Activated CD8-positive, alpha-beta T cell treated with anti-CD3 and anti-CD28 coated beads for 36 hours (primary cell): ENCODE data around the gene MIAT. TPM values are rescaled to one million over a fixed set of nuclear protein-coding genes. Genes with fewer than 3 reads are reported as not detected.

Source experiments
- ATAC-seq: fragments of 200-7000 bp; cut with Tn5 transposase; one replicate; pipeline ENCODE4 v1.10.0; 2021; ENCODE audit warnings: mild to moderate bottlenecking, moderate library complexity
- CTCF ChIA-PET: fragments of 350-600 bp; sonication (Branson Sonifier 250); formaldehyde crosslinking; loops from one replicate; lab custom pipeline; 2021; ENCODE audit warnings: antibody characterized with exemption; lab: Charles Lee
- POLR2A ChIA-PET: fragments of 350-600 bp; sonication (Branson Sonifier 250); formaldehyde crosslinking; loops from one replicate; lab custom pipeline; 2021; ENCODE audit warnings: antibody characterized with exemption; lab: Charles Lee
- DNase-seq: peaks from one replicate; pipeline ENCODE4 v3.0.0-alpha.2; 2020
- H3K27ac Mint-ChIP-seq: one replicate; pipeline ENCODE4 v1.8.0; 2021; ENCODE audit warnings: mild to moderate bottlenecking, mixed read lengths
- H3K27me3 Mint-ChIP-seq: one replicate; pipeline ENCODE4 v1.8.0; 2021; ENCODE audit warnings: mixed read lengths
- H3K36me3 Mint-ChIP-seq: one replicate; pipeline ENCODE4 v1.8.0; 2021; ENCODE audit warnings: low read depth, mixed read lengths
- H3K4me1 Mint-ChIP-seq: one replicate; pipeline ENCODE4 v1.8.0; 2021; ENCODE audit warnings: low read depth, mixed read lengths
- H3K4me3 Mint-ChIP-seq: one replicate; pipeline ENCODE4 v1.8.0; 2021; ENCODE audit warnings: mild to moderate bottlenecking, moderate library complexity, mixed read lengths
- H3K9me3 Mint-ChIP-seq: one replicate; pipeline ENCODE4 v1.8.0; 2021; ENCODE audit warnings: mixed read lengths
- intact Hi-C: fragments of 100-400 bp; cut with micrococcal nuclease; formaldehyde crosslinking; loops from one replicate; pipeline ENCODE4 v1.10.0; 2022
- total RNA-seq, 2 experiments: library from RNA; stranded (reverse); gene quantifications; one replicate each; pipeline ENCODE4 v1.2.3, GENCODE V29; 2021
- TF ChIP-seq, protein P1 (sequence below): fragments of 200-600 bp; IDR thresholded peaks from one replicate; pipeline ENCODE4 v1.8.0; 2022; ENCODE audit warnings: antibody characterized with exemption, mild to moderate bottlenecking

Gene MIAT
- total RNA-seq, 2 experiments from 2014 or later = 11.6 to 11.9 TPM

DNA sequence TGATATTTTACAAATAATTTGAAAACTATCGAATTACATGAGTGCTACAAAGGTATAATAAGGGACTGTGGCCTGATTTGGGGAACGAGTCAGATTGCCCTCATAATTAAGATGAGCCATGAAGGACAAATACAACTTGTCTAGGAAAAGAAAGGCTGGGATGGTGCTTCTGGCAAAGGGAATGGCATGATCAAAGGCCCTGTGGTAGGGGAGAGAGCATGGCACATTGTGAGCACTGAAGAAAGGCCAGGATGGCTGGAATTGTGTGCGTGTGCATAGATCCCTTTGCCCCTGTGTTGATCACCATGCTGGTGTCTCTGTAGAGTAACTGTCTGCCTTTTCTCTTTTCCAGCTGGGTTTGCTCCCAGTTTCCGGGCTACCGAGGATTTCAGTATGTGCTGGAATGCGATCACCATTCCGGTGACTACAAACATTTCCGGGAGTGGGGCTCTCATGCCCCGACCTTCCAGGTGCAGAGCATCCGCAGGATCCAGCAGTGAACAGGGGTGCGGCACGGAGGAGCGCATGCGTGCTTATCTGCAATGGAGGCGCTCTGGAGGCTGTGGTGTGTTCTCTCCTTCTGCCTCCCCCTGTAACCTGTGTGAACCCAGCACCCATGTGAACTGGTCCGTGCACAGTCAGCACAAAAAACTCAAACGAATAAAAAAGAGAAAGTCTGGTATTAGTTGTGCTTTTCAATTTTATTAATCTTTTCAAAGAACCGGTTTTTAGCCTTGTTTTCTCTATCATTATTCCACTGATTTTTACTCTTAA lies 27.2 kb upstream of the MIAT start:
- H3K4me1 Mint-ChIP-seq = peaks cover 17% of the 10 kb centered on the region
- ChIA-PET POLR2A (no interaction called here), CTCF (interaction anchor here (1.0 to 1.2 kb wide), 2 partner anchors 13 to 127 kb away, joined by 3 read pairs; no protein-coding TSS in a partner anchor)
- TF ChIP-seq, protein P1, sequence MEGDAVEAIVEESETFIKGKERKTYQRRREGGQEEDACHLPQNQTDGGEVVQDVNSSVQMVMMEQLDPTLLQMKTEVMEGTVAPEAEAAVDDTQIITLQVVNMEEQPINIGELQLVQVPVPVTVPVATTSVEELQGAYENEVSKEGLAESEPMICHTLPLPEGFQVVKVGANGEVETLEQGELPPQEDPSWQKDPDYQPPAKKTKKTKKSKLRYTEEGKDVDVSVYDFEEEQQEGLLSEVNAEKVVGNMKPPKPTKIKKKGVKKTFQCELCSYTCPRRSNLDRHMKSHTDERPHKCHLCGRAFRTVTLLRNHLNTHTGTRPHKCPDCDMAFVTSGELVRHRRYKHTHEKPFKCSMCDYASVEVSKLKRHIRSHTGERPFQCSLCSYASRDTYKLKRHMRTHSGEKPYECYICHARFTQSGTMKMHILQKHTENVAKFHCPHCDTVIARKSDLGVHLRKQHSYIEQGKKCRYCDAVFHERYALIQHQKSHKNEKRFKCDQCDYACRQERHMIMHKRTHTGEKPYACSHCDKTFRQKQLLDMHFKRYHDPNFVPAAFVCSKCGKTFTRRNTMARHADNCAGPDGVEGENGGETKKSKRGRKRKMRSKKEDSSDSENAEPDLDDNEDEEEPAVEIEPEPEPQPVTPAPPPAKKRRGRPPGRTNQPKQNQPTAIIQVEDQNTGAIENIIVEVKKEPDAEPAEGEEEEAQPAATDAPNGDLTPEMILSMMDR = no peak
- H3K9me3 Mint-ChIP-seq = peaks cover 2% of the 10 kb centered on the region
- H3K36me3 Mint-ChIP-seq = no peaks in the 10 kb centered on the region
- intact Hi-C loops = no loop called here
- no peak overlapping the region for H3K4me3 Mint-ChIP-seq
- ATAC-seq (no peak), DNase-seq (no peak)
- no peaks in the 10 kb centered on the region for H3K27me3 Mint-ChIP-seq
- no peak overlapping the region for H3K27ac Mint-ChIP-seq

DNA sequence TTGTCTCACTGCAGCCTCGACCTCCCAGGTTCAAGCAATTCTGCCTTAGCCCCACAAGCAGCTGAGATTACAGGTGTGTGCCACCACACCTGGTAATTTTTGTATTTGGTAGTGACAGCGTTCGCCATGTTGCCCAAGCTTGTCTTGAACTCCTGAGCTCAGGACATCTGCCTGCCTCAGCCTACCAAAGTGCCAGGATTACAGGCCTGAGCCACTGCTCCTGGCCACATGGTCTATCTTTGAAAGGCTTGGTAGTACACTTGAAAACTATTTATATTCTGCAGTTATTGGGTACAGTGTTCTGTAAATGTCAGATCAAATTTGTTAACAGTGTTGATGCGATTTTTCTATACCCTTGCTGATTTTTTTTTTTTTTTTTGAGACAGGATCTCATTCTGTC lies 26.1 kb upstream of the MIAT start:
- H3K4me1 Mint-ChIP-seq = peaks cover 17% of the 10 kb centered on the region
- H3K4me3 Mint-ChIP-seq = no peak overlapping the region
- TF ChIP-seq, protein P1 = no peak
- CTCF ChIA-PET = interaction anchor here (0.7 to 1.2 kb wide), 4 partner anchors 99 to 265 kb away, joined by 3 to 4 read pairs (median 3); no protein-coding TSS in a partner anchor
- no peak for ATAC-seq
- no peak overlapping the region for H3K27ac Mint-ChIP-seq
- no peaks in the 10 kb centered on the region for H3K27me3 Mint-ChIP-seq
- intact Hi-C loops = no loop called here
- peaks cover 2% of the 10 kb centered on the region for H3K9me3 Mint-ChIP-seq
- no peaks in the 10 kb centered on the region for H3K36me3 Mint-ChIP-seq
- no peak for DNase-seq
- POLR2A ChIA-PET = interaction anchor here (0.6 kb wide), 1 partner anchor 43 kb away, joined by 3 read pairs; no protein-coding TSS in a partner anchor

DNA sequence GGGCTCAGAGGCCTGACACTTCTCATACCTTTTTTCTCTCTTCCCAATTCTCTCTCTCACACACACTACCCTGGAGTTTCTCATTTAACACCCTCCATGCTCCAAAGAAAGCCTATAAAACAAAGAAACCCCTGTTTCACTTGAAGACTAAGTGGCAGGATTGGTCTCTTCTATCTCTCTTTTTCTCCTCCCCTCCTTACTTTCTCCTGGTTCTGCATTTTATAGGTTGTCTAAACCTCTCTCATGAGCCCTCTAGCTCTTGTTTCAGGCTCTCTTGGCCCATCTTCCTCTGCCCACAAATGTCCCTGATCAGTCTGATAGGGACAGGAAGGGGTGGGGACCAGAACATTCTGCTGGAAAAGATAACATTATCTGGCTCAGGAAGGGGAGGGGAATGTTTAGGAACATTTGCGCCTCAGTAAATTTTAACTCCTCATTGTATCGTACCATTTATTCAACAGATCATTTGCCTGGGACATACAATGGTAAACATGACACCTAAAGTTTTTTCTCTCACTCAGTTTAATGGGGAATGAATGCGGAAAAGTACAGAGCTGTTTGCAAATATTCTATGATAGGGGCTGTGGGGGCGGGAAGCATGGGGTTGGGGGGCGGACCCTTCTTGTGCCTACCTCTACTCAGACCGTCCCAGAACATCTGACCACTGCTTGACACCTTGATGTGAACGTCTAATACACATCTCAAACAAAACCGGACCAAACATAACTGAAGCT lies 24.8 kb upstream of the MIAT start:
- intact Hi-C loops = no loop called here
- Mint-ChIP-seq H3K4me1 (peaks cover 15% of the 10 kb centered on the region), H3K9me3 (peaks cover 2% of the 10 kb centered on the region), H3K27me3 (no peaks in the 10 kb centered on the region), H3K27ac (no peak overlapping the region), H3K36me3 (no peaks in the 10 kb centered on the region), H3K4me3 (no peak overlapping the region)
- no peak for ATAC-seq
- TF ChIP-seq, protein P1 = no peak
- ChIA-PET CTCF (interaction anchor here (0.8 kb wide), 1 partner anchor 9 kb away, joined by 3 read pairs; no protein-coding TSS in a partner anchor), POLR2A (interaction anchor here (1.1 kb wide), 2 partner anchors 10 to 35 kb away, joined by 4 to 5 read pairs; no protein-coding TSS in a partner anchor)
- DNase-seq = no peak

DNA sequence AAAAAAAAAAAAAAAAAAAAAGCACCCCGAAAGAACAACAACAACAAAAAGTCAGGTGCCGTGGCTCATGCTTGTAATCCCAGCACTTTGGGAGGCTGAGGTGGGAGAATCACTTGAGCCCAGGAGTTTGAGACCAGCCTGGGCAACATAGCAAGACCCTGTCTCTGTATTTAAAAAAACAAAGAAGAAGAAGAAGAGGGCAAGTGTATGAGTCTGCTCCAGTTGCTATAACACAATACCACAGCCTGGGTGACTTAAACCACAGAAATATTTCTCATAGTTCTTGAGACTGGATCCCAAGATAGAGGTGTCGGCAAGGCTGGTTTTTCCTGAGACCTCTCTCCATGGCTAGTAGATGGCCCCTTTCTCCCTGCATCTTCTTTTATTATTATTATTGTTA lies 23.2 kb upstream of the MIAT start:
- H3K4me1 Mint-ChIP-seq = peaks cover 8% of the 10 kb centered on the region
- TF ChIP-seq, protein P1 = no peak
- no peak for DNase-seq
- CTCF ChIA-PET = no interaction called here
- no peak overlapping the region for H3K27ac Mint-ChIP-seq
- intact Hi-C loops = no loop called here
- peaks cover 2% of the 10 kb centered on the region for H3K9me3 Mint-ChIP-seq
- no peaks in the 10 kb centered on the region for H3K27me3 Mint-ChIP-seq
- H3K4me3 Mint-ChIP-seq = no peak overlapping the region
- no peaks in the 10 kb centered on the region for H3K36me3 Mint-ChIP-seq
- no peak for ATAC-seq
- POLR2A ChIA-PET = no interaction called here
